K562 (cell line): ENCODE results near the gene SUPT20HL1. TPM values are rescaled to one million over a fixed set of nuclear protein-coding genes. Genes with fewer than 3 reads are reported as not detected.

Experiments
- ATAC-seq: fragments of 200-7000 bp; cut with Tn5 transposase; 3 replicates; pipeline ENCODE4 v1.9.1; 2020; ENCODE audit warnings: moderate library complexity
- Bru-seq: library from RNA; stranded (reverse); fragments of 400-500 nt; gene quantifications from one replicate; lab custom pipeline; 2021; lab: Mats Ljungman, UMichigan
- BruChase-seq, 2 experiments: library from RNA; stranded (reverse); fragments of 400-500 nt; gene quantifications; one replicate each; lab custom pipeline; 2021; lab: Mats Ljungman, UMichigan
- BruUV-seq: library from RNA; stranded (reverse); fragments of 400-500 nt; replicated peaks from 2 replicates; lab custom pipeline; 2021; lab: Mats Ljungman, UMichigan
- CTCF ChIA-PET: fragments of 300-600 bp; formaldehyde crosslinking; extraction: SDS; loops from one replicate; lab custom pipeline; 2021; ENCODE audit warnings: low intra/inter-chr PET ratio; lab: Yijun Ruan, JAX
- POLR2A ChIA-PET: fragments of 300-600, 350-650 bp; sonication (Branson Sonifier 250); formaldehyde crosslinking; extraction: SDS; loops from one replicate; lab custom pipeline; 2021; ENCODE audit warnings: antibody characterized with exemption, inconsistent platforms; lab: Yijun Ruan, JAX
- DNase-seq, 4 experiments: peaks; one replicate each; pipeline versions ENCODE4 v3.0.0 to v3.0.0-alpha.2; 2011 to 2018; ENCODE audit warnings: low spot score in 3 of 4, mixed read lengths in 3 of 4; ENCODE audit errors: extremely low read depth in 1 of 4
- FAIRE-seq: peaks from 2 replicates; lab custom pipeline; 2011; peaks lifted over from hg19 to GRCh38; lab: Jason Lieb, UNC
- H2AFZ ChIP-seq: 2 replicates; pipeline ENCODE4 v1.6.0; 2011; ENCODE audit warnings: low read depth, low read length, control low read depth, inconsistent platforms
- H3K27ac ChIP-seq: fragments of 200-600 bp; 3 replicates; pipeline ENCODE4 v1.8.0; 2011; ENCODE audit warnings: low read depth, mild to moderate bottlenecking, control low read depth, inconsistent platforms, low read length, moderate library complexity, mixed read lengths; ENCODE audit errors: extremely low read depth
- H3K27me3 ChIP-seq, 2 experiments: fragments of 300-600 bp in 1 of 2; 2 replicates in 1 of 2; 3 replicates in 1 of 2; pipeline versions ENCODE4 v1.6.0 to v1.8.0; 2011; ENCODE audit warnings: inconsistent platforms in 2 of 2, low read length in 2 of 2, mild to moderate bottlenecking in 1 of 2, mixed read lengths in 1 of 2, moderate library complexity in 1 of 2; ENCODE audit not compliant: control insufficient read depth in 2 of 2, insufficient read depth in 2 of 2
- H3K36me3 ChIP-seq: fragments of 300-600 bp; 3 replicates; pipeline ENCODE4 v1.8.0; 2011; ENCODE audit warnings: mild to moderate bottlenecking, low read length, inconsistent platforms; ENCODE audit not compliant: control insufficient read depth, insufficient read depth
- H3K4me1 ChIP-seq, 2 experiments: fragments of 200-600 bp in 1 of 2; replicated peaks in 1 of 2; 2 replicates in 1 of 2; 3 replicates in 1 of 2; pipeline versions ENCODE4 v1.5.1 to v1.8.0; 2011; ENCODE audit warnings: inconsistent platforms in 2 of 2, low read length in 2 of 2, mild to moderate bottlenecking in 1 of 2, mixed read lengths in 1 of 2, moderate library complexity in 1 of 2; ENCODE audit not compliant: control insufficient read depth in 2 of 2, insufficient read depth in 2 of 2
- H3K4me2 ChIP-seq: 2 replicates; pipeline ENCODE4 v1.6.1; 2011; ENCODE audit warnings: low read length, control low read depth, inconsistent platforms, mixed read lengths; ENCODE audit not compliant: insufficient read depth
- H3K4me3 ChIP-seq: fragments of 200-600 bp; sonication (generic), shearing (Covaris generic); 2 replicates; pipeline ENCODE4 v1.5.1; 2016; ENCODE audit warnings: control low read depth, inconsistent platforms
- H3K79me2 ChIP-seq: fragments of 200-600 bp; 3 replicates; pipeline ENCODE4 v1.8.0; 2011; ENCODE audit warnings: low read length, inconsistent platforms; ENCODE audit not compliant: control insufficient read depth, insufficient read depth
- H3K9ac ChIP-seq, 2 experiments: 2 replicates each; pipeline versions ENCODE4 v1.6.0 to v1.6.1; 2011; ENCODE audit warnings: low read depth in 2 of 2, low read length in 2 of 2, control low read depth in 1 of 2, inconsistent platforms in 1 of 2, mild to moderate bottlenecking in 1 of 2, mixed read lengths in 1 of 2; ENCODE audit not compliant: insufficient read depth in 1 of 2
- H3K9me1 ChIP-seq: one replicate; pipeline ENCODE4 v1.6.0; 2011; ENCODE audit warnings: inconsistent platforms, mild to moderate bottlenecking, low read length, moderate library complexity; ENCODE audit not compliant: control insufficient read depth, insufficient read depth
- H3K9me3 ChIP-seq: replicated peaks from 2 replicates; pipeline ENCODE4 v1.5.1; 2011; ENCODE audit warnings: low read depth, low read length, inconsistent platforms; ENCODE audit not compliant: control insufficient read depth, insufficient read depth
- H4K20me1 ChIP-seq: replicated peaks from 2 replicates; pipeline ENCODE4 v1.6.1; 2011; ENCODE audit warnings: low read length, inconsistent platforms, mixed read lengths; ENCODE audit not compliant: control insufficient read depth, insufficient read depth
- CBFA2T3 ChIP-seq: fragments of 450-650 bp; IDR thresholded peaks from 2 replicates; pipeline ENCODE4 v1.6.1; 2017
- CHD1 ChIP-seq: fragments of 200-600 bp; sonication (generic); IDR thresholded peaks from one replicate; pipeline ENCODE4 v1.6.1; 2012; ENCODE audit warnings: mild to moderate bottlenecking, moderate library complexity, low read length, inconsistent platforms
- GATAD2B ChIP-seq: fragments of 450-650 bp; IDR thresholded peaks from 2 replicates; pipeline ENCODE4 v1.6.1; 2017; ENCODE audit warnings: mild to moderate bottlenecking, borderline replicate concordance
- MEIS2 ChIP-seq: fragments of 450-650 bp; IDR thresholded peaks from 2 replicates; pipeline ENCODE4 v1.6.1; 2014; ENCODE audit warnings: mild to moderate bottlenecking; ENCODE audit not compliant: partially characterized antibody
- NEUROD1 ChIP-seq: fragments of 150-350 bp; IDR thresholded peaks from 2 replicates; pipeline ENCODE4 v1.6.1; 2014; ENCODE audit warnings: borderline replicate concordance, low read length, low read depth; ENCODE audit not compliant: partially characterized antibody
- NR4A1 ChIP-seq, 2 experiments: fragments of 250-450 bp in 1 of 2; fragments of 450-650 bp in 1 of 2; sonication (Bioruptor Pico) in 1 of 2; IDR thresholded peaks; 2 replicates each; pipeline versions ENCODE4 v1.4.0 to v1.6.1; 2016 to 2020; ENCODE audit warnings: mild to moderate bottlenecking in 2 of 2, missing compliant biosample characterization in 1 of 2, missing genetic modification characterization in 1 of 2, moderate library complexity in 1 of 2
- POLR2AphosphoS5 ChIP-seq: IDR thresholded peaks from 2 replicates; pipeline ENCODE4 v1.6.1; 2011; ENCODE audit warnings: mild to moderate bottlenecking, low read depth, low read length, moderate library complexity; ENCODE audit not compliant: control insufficient read depth, insufficient read depth
- PYGO2 ChIP-seq: fragments of 450-650 bp; IDR thresholded peaks from 2 replicates; pipeline ENCODE4 v1.6.1; 2016; ENCODE audit warnings: mild to moderate bottlenecking, missing genetic modification characterization, moderate library complexity, missing compliant biosample characterization
- RBM34 ChIP-seq: fragments of 200-400 bp; formaldehyde crosslinking; IDR thresholded peaks from 2 replicates; pipeline ENCODE4 v1.6.1; 2018; ENCODE audit warnings: low read length, borderline replicate concordance; ENCODE audit not compliant: insufficient read depth
- SAFB2 ChIP-seq: fragments of 200-400 bp; formaldehyde crosslinking; IDR thresholded peaks from 2 replicates; pipeline ENCODE4 v1.6.1; 2018; ENCODE audit warnings: borderline replicate concordance, low read length, low read depth, moderate library complexity; ENCODE audit not compliant: severe bottlenecking
- WGBS: fragments of 100-300 bp; shearing (Covaris generic); methylation state at CpG from one replicate; pipeline ENCODE4 v1.1.6; 2016; ENCODE audit warnings: low coverage, mixed read lengths; ENCODE audit not compliant: insufficient coverage; ENCODE audit errors: missing lambda C conversion rate; 5-methylcytosine and 5-hydroxymethylcytosine counted together
- in situ Hi-C: fragments of 300-500 bp; cut with MboI; formaldehyde crosslinking; loops from 4 replicates; pipeline ENCODE4 v1.15.0; 2018; ENCODE audit warnings: inconsistent platforms, mixed read lengths
- intact Hi-C: fragments of 100-400 bp; cut with micrococcal nuclease; formaldehyde crosslinking; loops from 2 replicates; pipeline ENCODE4 v1.14.2; 2022
- long read RNA-seq, 3 experiments: library from polyadenylated mRNA in 2 of 3; library from RNA in 1 of 3; unstranded in 2 of 3; stranded (forward) in 1 of 3; transcript quantifications; one replicate each; pipeline ENCODE4 v2.0.0, GENCODE V29; 2019 to 2022
- polyA minus RNA-seq, 3 experiments: library from RNA; depleted of rRNA, polyadenylated mRNA; stranded (reverse); fragments of >200 nt; gene quantifications; 2 replicates each; pipeline ENCODE4 v1.2.3, GENCODE V29; 2011
- polyA plus RNA-seq, 8 experiments: library from polyadenylated mRNA; depleted of rRNA in 4 of 8; stranded (reverse) in 5 of 8; unstranded in 3 of 8; fragments of >200 nt; fragmentation: Nextera tagmentation in 2 of 8; fragmentation: Illumina TruSeq in 1 of 8; extraction: Ambion mirVana in 2 of 8; extraction: Trizol in 1 of 8; gene quantifications; 2 replicates each; pipeline versions ENCODE4 v1.2.1 to v1.2.3, GENCODE V29; 2011 to 2014; ENCODE audit warnings: inconsistent platforms in 1 of 8, missing spikeins in 1 of 8
- total RNA-seq, 7 experiments: library from RNA; depleted of rRNA in 6 of 7; stranded (reverse); fragments of >200 nt in 6 of 7; fragmentation: Illumina TruSeq in 2 of 7; extraction: Trizol in 2 of 7; gene quantifications; 2 replicates each; pipeline versions ENCODE4 v1.2.1 to v1.2.3, GENCODE V29; 2011 to 2021; ENCODE audit warnings: low replicate concordance in 1 of 7
- TF ChIP-seq, protein P1 (sequence below): sonication (generic); formaldehyde crosslinking; IDR thresholded peaks from 2 replicates; pipeline ENCODE4 v1.8.0; 2022; ENCODE audit warnings: mild to moderate bottlenecking, low read depth, missing genetic modification reagents
- TF ChIP-seq, protein P2 (sequence below): fragments of 250-450 bp; sonication (Bioruptor Pico); IDR thresholded peaks from 2 replicates; pipeline ENCODE4 v1.4.0; 2020

The SUPT20HL1 gene
- total RNA-seq (2011; cell fraction: chromatin; rRNA removed; ENCODE audit: low replicate concordance), result not detected in 2 replicates
- total RNA-seq (2011; cell fraction: nucleolus; rRNA removed), result not detected in 2 replicates
- total RNA-seq (2011; cell fraction: nucleoplasm; rRNA removed), result not detected in 2 replicates
- total RNA-seq (2014; rRNA removed) (not detected in 2 replicates), total RNA-seq (2014; rRNA removed; fragmentation: Illumina TruSeq; extraction: Trizol) (not detected in 2 replicates), total RNA-seq (2015; rRNA removed; fragmentation: Illumina TruSeq; extraction: Trizol) (not detected in 2 replicates), total RNA-seq (2021) (not detected in 2 replicates), polyA plus RNA-seq (2011; rRNA removed) (not detected in 2 replicates), polyA plus RNA-seq (2014; fragmentation: Illumina TruSeq; extraction: Trizol) (not detected in 2 replicates), polyA plus RNA-seq (2014; fragmentation: Nextera tagmentation; extraction: Ambion mirVana) (not detected), polyA plus RNA-seq (2014; rRNA removed) (not detected in 2 replicates), polyA minus RNA-seq (2011; rRNA and poly(A)+ RNA removed) (not detected in 2 replicates), Bru-seq, nascent RNA (not detected), BruChase-seq, experiment 1, labeled RNA remaining after a 2-hour chase (not detected), BruChase-seq, experiment 2, labeled RNA remaining after a 6-hour chase (not detected)
- polyA plus RNA-seq (2011; cell fraction: cytosol; rRNA removed), result not detected in 2 replicates
- not detected in 2 replicates for polyA plus RNA-seq (2011; cell fraction: nucleus; rRNA removed)
- not detected in 2 replicates for polyA plus RNA-seq (2012)
- polyA minus RNA-seq (2011; cell fraction: cytosol; rRNA and poly(A)+ RNA removed), result not detected in 2 replicates
- polyA minus RNA-seq (2011; cell fraction: nucleus; rRNA and poly(A)+ RNA removed), result not detected in 2 replicates
- long read RNA-seq, experiment 1, result 0 reads
- long read RNA-seq, experiment 2, result 0 reads
- long read RNA-seq, experiment 3, result 0 reads

DNA sequence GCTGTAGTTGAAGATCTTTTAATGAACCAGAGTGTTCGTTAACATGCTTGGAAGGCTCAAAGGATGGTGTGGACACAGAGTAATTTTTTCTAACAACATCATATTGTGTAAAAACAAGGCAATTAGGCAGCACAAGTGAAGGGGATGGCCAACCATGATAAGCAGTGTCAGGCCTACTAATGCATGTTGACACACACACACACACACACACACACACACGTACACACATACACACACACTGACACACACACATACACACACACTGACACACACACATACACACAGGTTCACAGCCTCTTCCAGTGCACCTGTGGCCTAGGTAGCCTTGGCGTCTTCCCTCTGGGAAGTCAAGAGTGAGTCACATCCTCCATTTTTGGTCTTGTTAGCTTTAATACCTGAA is at the start of gene SUPT20HL1:
Gene SUPT20HL1 (plus strand): TSS at position 368 of the 400 bp plus-strand sequence. CDS start 2,122 bp downstream, outside the sequence.
- no peaks in the 10 kb centered on the region for H3K36me3 ChIP-seq
- no peak within 1 kb of the TSS for H3K9ac ChIP-seq
- H3K4me3 ChIP-seq, result no peak within 1 kb of the TSS
- H3K4me1 ChIP-seq, result peaks cover 0 to 5% of the 10 kb centered on the region in 2 experiments; a peak in 1 of 5 replicates
- no peak within 1 kb of the TSS for H3K4me2 ChIP-seq
- ChIA-PET POLR2A (no interaction called here), CTCF (no interaction called here)
- no peak for ATAC-seq
- no TSS peak for BruUV-seq
- no peak for DNase-seq
- TF ChIP-seq, protein P1, sequence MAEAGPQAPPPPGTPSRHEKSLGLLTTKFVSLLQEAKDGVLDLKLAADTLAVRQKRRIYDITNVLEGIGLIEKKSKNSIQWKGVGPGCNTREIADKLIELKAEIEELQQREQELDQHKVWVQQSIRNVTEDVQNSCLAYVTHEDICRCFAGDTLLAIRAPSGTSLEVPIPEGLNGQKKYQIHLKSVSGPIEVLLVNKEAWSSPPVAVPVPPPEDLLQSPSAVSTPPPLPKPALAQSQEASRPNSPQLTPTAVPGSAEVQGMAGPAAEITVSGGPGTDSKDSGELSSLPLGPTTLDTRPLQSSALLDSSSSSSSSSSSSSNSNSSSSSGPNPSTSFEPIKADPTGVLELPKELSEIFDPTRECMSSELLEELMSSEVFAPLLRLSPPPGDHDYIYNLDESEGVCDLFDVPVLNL (CRISPR knock-in tag), result no peak
- no peak for TF ChIP-seq MEIS2
- TF ChIP-seq POLR2AphosphoS5, result no peak
- TF ChIP-seq NEUROD1, result no peak
- TF ChIP-seq SAFB2, result no peak
- no peak for TF ChIP-seq CHD1
- TF ChIP-seq, protein P2, sequence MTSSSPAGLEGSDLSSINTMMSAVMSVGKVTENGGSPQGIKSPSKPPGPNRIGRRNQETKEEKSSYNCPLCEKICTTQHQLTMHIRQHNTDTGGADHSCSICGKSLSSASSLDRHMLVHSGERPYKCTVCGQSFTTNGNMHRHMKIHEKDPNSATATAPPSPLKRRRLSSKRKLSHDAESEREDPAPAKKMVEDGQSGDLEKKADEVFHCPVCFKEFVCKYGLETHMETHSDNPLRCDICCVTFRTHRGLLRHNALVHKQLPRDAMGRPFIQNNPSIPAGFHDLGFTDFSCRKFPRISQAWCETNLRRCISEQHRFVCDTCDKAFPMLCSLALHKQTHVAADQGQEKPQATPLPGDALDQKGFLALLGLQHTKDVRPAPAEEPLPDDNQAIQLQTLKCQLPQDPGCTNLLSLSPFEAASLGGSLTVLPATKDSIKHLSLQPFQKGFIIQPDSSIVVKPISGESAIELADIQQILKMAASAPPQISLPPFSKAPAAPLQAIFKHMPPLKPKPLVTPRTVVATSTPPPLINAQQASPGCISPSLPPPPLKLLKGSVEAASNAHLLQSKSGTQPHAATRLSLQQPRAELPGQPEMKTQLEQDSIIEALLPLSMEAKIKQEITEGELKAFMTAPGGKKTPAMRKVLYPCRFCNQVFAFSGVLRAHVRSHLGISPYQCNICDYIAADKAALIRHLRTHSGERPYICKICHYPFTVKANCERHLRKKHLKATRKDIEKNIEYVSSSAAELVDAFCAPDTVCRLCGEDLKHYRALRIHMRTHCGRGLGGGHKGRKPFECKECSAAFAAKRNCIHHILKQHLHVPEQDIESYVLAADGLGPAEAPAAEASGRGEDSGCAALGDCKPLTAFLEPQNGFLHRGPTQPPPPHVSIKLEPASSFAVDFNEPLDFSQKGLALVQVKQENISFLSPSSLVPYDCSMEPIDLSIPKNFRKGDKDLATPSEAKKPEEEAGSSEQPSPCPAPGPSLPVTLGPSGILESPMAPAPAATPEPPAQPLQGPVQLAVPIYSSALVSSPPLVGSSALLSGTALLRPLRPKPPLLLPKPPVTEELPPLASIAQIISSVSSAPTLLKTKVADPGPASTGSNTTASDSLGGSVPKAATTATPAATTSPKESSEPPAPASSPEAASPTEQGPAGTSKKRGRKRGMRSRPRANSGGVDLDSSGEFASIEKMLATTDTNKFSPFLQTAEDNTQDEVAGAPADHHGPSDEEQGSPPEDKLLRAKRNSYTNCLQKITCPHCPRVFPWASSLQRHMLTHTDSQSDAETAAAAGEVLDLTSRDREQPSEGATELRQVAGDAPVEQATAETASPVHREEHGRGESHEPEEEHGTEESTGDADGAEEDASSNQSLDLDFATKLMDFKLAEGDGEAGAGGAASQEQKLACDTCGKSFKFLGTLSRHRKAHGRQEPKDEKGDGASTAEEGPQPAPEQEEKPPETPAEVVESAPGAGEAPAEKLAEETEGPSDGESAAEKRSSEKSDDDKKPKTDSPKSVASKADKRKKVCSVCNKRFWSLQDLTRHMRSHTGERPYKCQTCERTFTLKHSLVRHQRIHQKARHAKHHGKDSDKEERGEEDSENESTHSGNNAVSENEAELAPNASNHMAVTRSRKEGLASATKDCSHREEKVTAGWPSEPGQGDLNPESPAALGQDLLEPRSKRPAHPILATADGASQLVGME (CRISPR knock-in tag), result no peak
- TF ChIP-seq RBM34, result no peak
- TF ChIP-seq GATAD2B, result no peak
- TF ChIP-seq NR4A1 (CRISPR knock-in tag; IDR thresholded peaks at IDR 0.05), result no peak
- no peak for TF ChIP-seq NR4A1 (tag; IDR thresholded peaks at IDR 0.05)
- TF ChIP-seq PYGO2, result no peak
- TF ChIP-seq CBFA2T3, result no peak
- in situ Hi-C loops, result no loop called here
- intact Hi-C loops, result no loop called here
- FAIRE-seq, result no peak
- H3K9me3 ChIP-seq, result no peaks in the 10 kb centered on the region
- 0% methylated on average over 3 of the region's 3 CpGs for WGBS
- H3K27ac ChIP-seq, result no peak within 1 kb of the TSS
- peaks cover 0 to 30% of the 10 kb centered on the region in 2 experiments; a peak in 3 of 5 replicates for H3K27me3 ChIP-seq
- no peaks in the 10 kb centered on the region for H4K20me1 ChIP-seq
- H3K79me2 ChIP-seq, result no peaks in the 10 kb centered on the region
- H3K9me1 ChIP-seq, result no peaks in the 10 kb centered on the region
- H2AFZ ChIP-seq, result no peak within 1 kb of the TSS
